ENCODE results near the gene SZRD1. TPM values are rescaled to one million over a fixed set of nuclear protein-coding genes. Genes with fewer than 3 reads are reported as not detected.

The SZRD1 gene
- total RNA-seq, 1 experiment from 2014 or later: 136 TPM

- H3K9me2 ChIP-seq (replicated peaks; ENCODE audit: low read length): no peaks in the 10 kb centered on the region
- intact Hi-C loops (cut with micrococcal nuclease): no loop called here
- DNase-seq: no peak
- no peaks in the 10 kb centered on the region for H3K9me3 ChIP-seq (ENCODE audit: low read length)
- no peaks in the 10 kb centered on the region for H4K20me1 ChIP-seq (ENCODE audit: low read length)
- no peak overlapping the region for H3K4me3 ChIP-seq (ENCODE audit: low read length)
- H3K4me1 ChIP-seq (ENCODE audit: insufficient read depth, low read length): no peaks in the 10 kb centered on the region
- BruUV-seq (replicated peaks): no TSS peak
- ChIA-PET POLR2A (ENCODE audit: unreplicated experiment) (no interaction called here), CTCF (no interaction called here)
- H3K27me3 ChIP-seq (ENCODE audit: low read length): no peaks in the 10 kb centered on the region
- TF ChIP-seq EZH2phosphoT487 (IDR thresholded peaks at IDR 0.05; ENCODE audit: borderline replicate concordance, low read length): no peak
- no peak for TF ChIP-seq CTCF (conservative IDR thresholded peaks at IDR 0.05; ENCODE audit: low read depth, low read length)
- no peak for TF ChIP-seq EZH2 (IDR thresholded peaks at IDR 0.05; ENCODE audit: low read length, unreplicated experiment)
- no peaks in the 10 kb centered on the region for H3K79me2 ChIP-seq (ENCODE audit: low read length)
- no peaks in the 10 kb centered on the region for H3K36me3 ChIP-seq (ENCODE audit: low read depth, low read length)
- no peak overlapping the region for H3K9ac ChIP-seq (ENCODE audit: low read length)
- no peak for ATAC-seq
- H3F3A ChIP-seq (ENCODE audit: low read length, unreplicated experiment): no peaks in the 10 kb centered on the region
- H2AFZ ChIP-seq (ENCODE audit: low read length): no peak overlapping the region
- H3K27ac ChIP-seq (ENCODE audit: low read length): no peak overlapping the region
- H3K4me2 ChIP-seq (ENCODE audit: low read length): no peak overlapping the region
Observed at GRCh38 chr1:16406868-16407267, 39.8 kb downstream of the SZRD1 start.

DNA sequence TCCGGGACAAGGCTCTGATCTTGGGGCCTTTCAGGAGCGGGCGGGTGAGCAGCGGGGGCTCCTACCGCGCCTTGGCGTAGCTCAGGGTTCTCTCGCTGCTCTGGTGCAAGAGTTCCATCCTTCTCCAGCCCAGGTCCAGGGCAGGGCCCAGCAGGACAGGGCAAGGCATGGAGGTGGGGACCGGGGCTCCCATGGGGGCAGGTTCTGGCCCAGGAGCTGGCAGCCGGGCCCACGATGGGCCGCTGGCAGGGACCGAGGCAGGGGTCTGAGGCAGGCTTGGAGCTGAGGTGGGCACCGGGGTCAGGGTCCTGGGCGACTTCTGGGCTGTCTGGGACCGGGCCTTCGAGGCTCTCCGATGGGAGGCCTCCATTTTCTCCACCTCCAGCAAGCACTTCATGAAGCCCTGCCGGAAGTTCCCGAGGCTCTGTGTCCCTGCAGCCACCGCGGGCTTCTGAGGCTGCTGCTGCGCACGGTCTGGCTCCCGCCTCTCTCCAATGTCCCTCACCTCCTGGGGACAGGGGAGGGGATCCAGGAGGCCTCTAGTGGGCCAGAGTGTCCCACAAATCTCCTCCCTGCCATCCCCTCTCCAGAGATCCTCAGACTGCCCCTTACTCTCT lies 42.6 kb downstream of the SZRD1 start:
- H3K9me2 ChIP-seq (replicated peaks; ENCODE audit: low read length): no peaks in the 10 kb centered on the region
- H3K4me2 ChIP-seq (ENCODE audit: low read length): no peak overlapping the region
- no peak for TF ChIP-seq EZH2phosphoT487 (IDR thresholded peaks at IDR 0.05; ENCODE audit: borderline replicate concordance, low read length)
- TF ChIP-seq CTCF (conservative IDR thresholded peaks at IDR 0.05; ENCODE audit: low read depth, low read length): no peak
- TF ChIP-seq EZH2 (IDR thresholded peaks at IDR 0.05; ENCODE audit: low read length, unreplicated experiment): no peak
- no peaks in the 10 kb centered on the region for H3K4me1 ChIP-seq (ENCODE audit: insufficient read depth, low read length)
- intact Hi-C loops (cut with micrococcal nuclease): no loop called here
- H3K4me3 ChIP-seq (ENCODE audit: low read length): no peak overlapping the region
- ChIA-PET POLR2A (ENCODE audit: unreplicated experiment) (no interaction called here), CTCF (no interaction called here)
- no peaks in the 10 kb centered on the region for H3K27me3 ChIP-seq (ENCODE audit: low read length)
- no peaks in the 10 kb centered on the region for H4K20me1 ChIP-seq (ENCODE audit: low read length)
- no peak for DNase-seq
- no peak overlapping the region for H3K27ac ChIP-seq (ENCODE audit: low read length)
- no peaks in the 10 kb centered on the region for H3K9me3 ChIP-seq (ENCODE audit: low read length)
- H3K9ac ChIP-seq (ENCODE audit: low read length): no peak overlapping the region
- no peaks in the 10 kb centered on the region for H3K79me2 ChIP-seq (ENCODE audit: low read length)
- ATAC-seq: no peak
- no TSS peak for BruUV-seq (replicated peaks)
- H3K36me3 ChIP-seq (ENCODE audit: low read depth, low read length): no peaks in the 10 kb centered on the region
- no peaks in the 10 kb centered on the region for H3F3A ChIP-seq (ENCODE audit: low read length, unreplicated experiment)
- H2AFZ ChIP-seq (ENCODE audit: low read length): no peak overlapping the region

- POLR2A ChIA-PET (ENCODE audit: unreplicated experiment): no interaction called here
- no TSS peak for BruUV-seq (replicated peaks)
- Histone ChIP-seq H4K20me1 (ENCODE audit: low read length) (no peaks in the 10 kb centered on the region), H3K27ac (ENCODE audit: low read length) (no peak overlapping the region), H2AFZ (ENCODE audit: low read length) (no peak overlapping the region), H3K9me3 (ENCODE audit: low read length) (no peaks in the 10 kb centered on the region), H3F3A (ENCODE audit: low read length, unreplicated experiment) (no peaks in the 10 kb centered on the region), H3K9ac (ENCODE audit: low read length) (no peak overlapping the region), H3K4me2 (ENCODE audit: low read length) (no peak overlapping the region), H3K36me3 (ENCODE audit: low read depth, low read length) (no peaks in the 10 kb centered on the region), H3K27me3 (ENCODE audit: low read length) (no peaks in the 10 kb centered on the region), H3K79me2 (ENCODE audit: low read length) (no peaks in the 10 kb centered on the region), H3K9me2 (replicated peaks; ENCODE audit: low read length) (no peaks in the 10 kb centered on the region), H3K4me1 (ENCODE audit: insufficient read depth, low read length) (no peaks in the 10 kb centered on the region), H3K4me3 (ENCODE audit: low read length) (no peak overlapping the region)
- no peak for ATAC-seq
- TF ChIP-seq EZH2 (IDR thresholded peaks at IDR 0.05; ENCODE audit: low read length, unreplicated experiment): no peak
- TF ChIP-seq CTCF (conservative IDR thresholded peaks at IDR 0.05; ENCODE audit: low read depth, low read length): no peak
- TF ChIP-seq EZH2phosphoT487 (IDR thresholded peaks at IDR 0.05; ENCODE audit: borderline replicate concordance, low read length): no peak
- DNase-seq: no peak
- intact Hi-C loops (cut with micrococcal nuclease): no loop called here
- CTCF ChIA-PET: no interaction called here
Observed at GRCh38 chr1:16410803-16411202, 43.8 kb downstream of the SZRD1 start.
